Measurements from ENCODE around the gene ZNF688. TPM values are rescaled to one million over a fixed set of nuclear protein-coding genes. Genes with fewer than 3 reads are reported as not detected.
A peak's percentile ranks its signal among the peaks of the same experiment; 100 is the strongest.

The ZNF688 gene
- total and polyA plus RNA-seq, 9 donors = 7.0 to 14.6 (median 9.4) TPM

GRCh38 chr16:30557957-30558788 lies 13.3 kb downstream of the ZNF688 start, which contains the start of gene ZNF764:
Gene ZNF764, minus strand, starts transcription at chr16:30558374. Its CDS starts 192 bp downstream, at chr16:30558182.
- H3K27me3 ChIP-seq (ENCODE audit: control insufficient read depth, insufficient read depth, low read length) = no peaks in the 10 kb centered on the region
- peak; percentile 99 for DNase-seq
- peak within 1 kb of the TSS; percentile 97 for H3K27ac ChIP-seq (ENCODE audit: low read length)
- no peaks in the 10 kb centered on the region for H3K9me3 ChIP-seq (replicated peaks; ENCODE audit: control insufficient read depth, low read depth, low read length)
- peaks cover 28% of the 10 kb centered on the region for H3K36me3 ChIP-seq (ENCODE audit: control insufficient read depth, insufficient read depth, low read length)
- peak within 1 kb of the TSS; percentile 84 for H3K4me3 ChIP-seq (ENCODE audit: low read length)
- WGBS (ENCODE audit: insufficient coverage) = under 1% methylated on average over 70 of the region's 74 CpGs
- H3K4me1 ChIP-seq (ENCODE audit: control insufficient read depth, insufficient read depth, low read length) = peaks cover 19% of the 10 kb centered on the region

- no peaks in the 10 kb centered on the region for H3K9me3 ChIP-seq (replicated peaks; ENCODE audit: control insufficient read depth, low read depth, low read length)
- H3K36me3 ChIP-seq (ENCODE audit: control insufficient read depth, insufficient read depth, low read length) = peaks cover 30% of the 10 kb centered on the region
- H3K4me1 ChIP-seq (ENCODE audit: control insufficient read depth, insufficient read depth, low read length) = peaks cover 19% of the 10 kb centered on the region
- peak; percentile 51 for DNase-seq
- H3K27ac ChIP-seq (ENCODE audit: low read length) = peak overlapping the region; percentile 97
- WGBS (ENCODE audit: insufficient coverage) = 2% methylated on average over 17 of the region's 17 CpGs
- peak overlapping the region; percentile 84 for H3K4me3 ChIP-seq (ENCODE audit: low read length)
- no peaks in the 10 kb centered on the region for H3K27me3 ChIP-seq (ENCODE audit: control insufficient read depth, insufficient read depth, low read length)
Observed at GRCh38 chr16:30557707-30557956, 13.9 kb downstream of the ZNF688 start.

- H3K27me3 ChIP-seq (ENCODE audit: control insufficient read depth, insufficient read depth, low read length) = no peaks in the 10 kb centered on the region
- DNase-seq = no peak
- no peak overlapping the region for H3K4me3 ChIP-seq (ENCODE audit: low read length)
- 56% methylated on average over 10 of the region's 10 CpGs for WGBS (ENCODE audit: insufficient coverage)
- H3K27ac ChIP-seq (ENCODE audit: low read length) = no peak overlapping the region
- H3K4me1 ChIP-seq (ENCODE audit: control insufficient read depth, insufficient read depth, low read length) = peaks cover 16% of the 10 kb centered on the region
- peaks cover 30% of the 10 kb centered on the region for H3K36me3 ChIP-seq (ENCODE audit: control insufficient read depth, insufficient read depth, low read length)
- no peaks in the 10 kb centered on the region for H3K9me3 ChIP-seq (replicated peaks; ENCODE audit: control insufficient read depth, low read depth, low read length)
Observed at GRCh38 chr16:30556125-30556473, 15.4 kb downstream of the ZNF688 start.

GRCh38 chr16:30555315-30556124 lies 16.0 kb downstream of the ZNF688 start:
- no peak for DNase-seq
- Histone ChIP-seq H3K4me1 (ENCODE audit: control insufficient read depth, insufficient read depth, low read length) (peaks cover 16% of the 10 kb centered on the region), H3K9me3 (replicated peaks; ENCODE audit: control insufficient read depth, low read depth, low read length) (no peaks in the 10 kb centered on the region), H3K27me3 (ENCODE audit: control insufficient read depth, insufficient read depth, low read length) (no peaks in the 10 kb centered on the region), H3K27ac (ENCODE audit: low read length) (no peak overlapping the region), H3K36me3 (ENCODE audit: control insufficient read depth, insufficient read depth, low read length) (peaks cover 30% of the 10 kb centered on the region), H3K4me3 (ENCODE audit: low read length) (no peak overlapping the region)
- 94% methylated on average over 68 of the region's 69 CpGs for WGBS (ENCODE audit: insufficient coverage)

DNA sequence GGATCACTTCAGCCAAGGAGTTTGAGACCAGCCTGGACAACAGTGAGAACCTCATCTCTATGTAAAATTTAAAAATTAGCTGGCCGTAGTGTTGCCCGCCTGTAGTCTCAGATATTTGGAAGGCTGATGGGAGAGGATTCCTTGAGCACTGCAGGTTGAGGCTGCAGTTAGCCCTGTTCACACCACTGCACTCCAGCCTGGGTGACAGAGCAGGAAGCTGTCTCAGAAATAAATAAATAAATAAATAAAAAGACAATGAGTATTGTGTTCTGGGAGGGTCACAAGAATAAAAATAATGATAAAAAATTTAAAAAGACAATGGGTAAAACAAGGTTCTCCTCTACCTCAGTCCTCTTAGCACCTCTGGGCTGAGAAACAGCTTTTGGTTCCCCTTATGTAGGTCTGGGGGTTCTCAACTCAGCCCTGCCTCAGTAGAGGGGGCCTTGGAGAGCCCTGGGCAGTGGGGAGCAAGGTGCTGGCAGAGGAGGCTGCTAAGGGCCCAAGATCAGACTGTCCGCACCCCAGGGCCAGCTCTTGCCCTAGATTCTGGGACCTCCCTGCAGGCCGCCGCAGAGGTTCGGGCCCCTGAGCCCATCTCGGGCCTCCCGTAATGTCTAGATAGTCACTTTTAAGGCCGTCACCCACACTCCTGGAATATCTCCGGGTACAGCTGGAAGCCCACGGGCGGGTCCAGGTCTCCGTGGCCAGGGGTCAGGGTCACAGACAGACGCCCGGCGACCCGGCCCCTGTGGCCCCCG lies 16.8 kb downstream of the ZNF688 start:
- Histone ChIP-seq H3K27ac (ENCODE audit: low read length) (no peak overlapping the region), H3K4me3 (ENCODE audit: low read length) (no peak overlapping the region), H3K27me3 (ENCODE audit: control insufficient read depth, insufficient read depth, low read length) (no peaks in the 10 kb centered on the region), H3K4me1 (ENCODE audit: control insufficient read depth, insufficient read depth, low read length) (peaks cover 16% of the 10 kb centered on the region), H3K9me3 (replicated peaks; ENCODE audit: control insufficient read depth, low read depth, low read length) (no peaks in the 10 kb centered on the region), H3K36me3 (ENCODE audit: control insufficient read depth, insufficient read depth, low read length) (peaks cover 30% of the 10 kb centered on the region)
- 93% methylated on average over 16 of the region's 18 CpGs for WGBS (ENCODE audit: insufficient coverage)
- DNase-seq = no peak

DNA sequence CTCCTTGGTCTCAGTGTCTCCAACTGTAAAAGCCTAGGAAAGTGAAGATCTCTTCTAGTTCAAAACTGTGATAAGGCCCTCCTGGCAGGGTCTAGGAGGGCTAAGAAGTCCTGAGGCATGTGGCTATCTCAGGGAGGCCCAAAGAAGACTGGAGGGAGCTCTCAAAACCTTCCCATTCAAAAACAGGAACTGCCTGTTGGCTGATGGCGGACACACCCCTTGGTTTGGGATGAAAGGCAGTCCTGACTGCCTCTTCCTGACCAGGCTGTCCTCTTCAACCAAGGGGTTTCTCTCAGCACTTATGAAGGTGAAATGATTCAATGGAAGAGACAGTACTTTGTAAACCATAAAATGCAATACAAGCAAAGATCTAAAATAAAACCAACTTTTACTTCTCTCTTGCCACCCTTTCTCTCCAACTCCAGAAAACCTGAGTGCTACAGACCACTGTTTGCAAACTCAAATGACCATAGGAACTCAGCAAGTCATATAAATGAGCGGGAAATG lies 18.1 kb downstream of the ZNF688 start:
- peaks cover 12% of the 10 kb centered on the region for H3K4me1 ChIP-seq (ENCODE audit: control insufficient read depth, insufficient read depth, low read length)
- no peak overlapping the region for H3K27ac ChIP-seq (ENCODE audit: low read length)
- peaks cover 30% of the 10 kb centered on the region for H3K36me3 ChIP-seq (ENCODE audit: control insufficient read depth, insufficient read depth, low read length)
- H3K4me3 ChIP-seq (ENCODE audit: low read length) = no peak overlapping the region
- H3K27me3 ChIP-seq (ENCODE audit: control insufficient read depth, insufficient read depth, low read length) = no peaks in the 10 kb centered on the region
- H3K9me3 ChIP-seq (replicated peaks; ENCODE audit: control insufficient read depth, low read depth, low read length) = no peaks in the 10 kb centered on the region
- WGBS (ENCODE audit: insufficient coverage) = no CpG with 5 or more reads among the region's 2 CpGs
- no peak for DNase-seq

- Histone ChIP-seq H3K36me3 (ENCODE audit: control insufficient read depth, insufficient read depth, low read length) (peaks cover 30% of the 10 kb centered on the region), H3K4me3 (ENCODE audit: low read length) (no peak overlapping the region), H3K27me3 (ENCODE audit: control insufficient read depth, insufficient read depth, low read length) (no peaks in the 10 kb centered on the region), H3K9me3 (replicated peaks; ENCODE audit: control insufficient read depth, low read depth, low read length) (no peaks in the 10 kb centered on the region), H3K27ac (ENCODE audit: low read length) (no peak overlapping the region), H3K4me1 (ENCODE audit: control insufficient read depth, insufficient read depth, low read length) (peaks cover 12% of the 10 kb centered on the region)
- 69% methylated on average over 3 of the region's 4 CpGs for WGBS (ENCODE audit: insufficient coverage)
- DNase-seq = no peak
Observed at GRCh38 chr16:30552956-30553355, 18.6 kb downstream of the ZNF688 start.

DNA sequence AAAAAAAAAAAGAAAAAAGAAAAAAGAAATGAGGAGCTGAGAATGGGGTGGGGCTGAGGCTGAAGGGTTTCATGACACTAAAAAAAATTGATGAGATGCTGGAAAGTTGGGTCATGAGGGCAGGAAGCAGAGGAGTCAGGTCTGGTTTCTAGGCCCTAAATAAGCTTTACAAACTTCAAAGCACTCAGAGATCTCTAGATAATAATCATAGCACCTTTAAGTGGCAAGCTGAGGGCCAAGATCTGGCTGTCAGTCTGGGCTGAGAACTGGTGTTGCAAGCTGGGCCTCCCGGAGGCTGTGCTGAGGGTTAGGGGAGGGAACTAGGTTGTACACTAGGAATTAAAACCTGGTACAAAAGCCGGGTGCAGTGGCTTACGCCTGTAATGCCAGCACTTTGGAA lies 19.7 kb downstream of the ZNF688 start:
- WGBS (ENCODE audit: insufficient coverage) = 25% methylated on average over 1 of the region's 3 CpGs
- peaks cover 30% of the 10 kb centered on the region for H3K36me3 ChIP-seq (ENCODE audit: control insufficient read depth, insufficient read depth, low read length)
- DNase-seq = no peak
- H3K4me1 ChIP-seq (ENCODE audit: control insufficient read depth, insufficient read depth, low read length) = peaks cover 4% of the 10 kb centered on the region
- H3K27ac ChIP-seq (ENCODE audit: low read length) = no peak overlapping the region
- no peak overlapping the region for H3K4me3 ChIP-seq (ENCODE audit: low read length)
- no peaks in the 10 kb centered on the region for H3K9me3 ChIP-seq (replicated peaks; ENCODE audit: control insufficient read depth, low read depth, low read length)
- H3K27me3 ChIP-seq (ENCODE audit: control insufficient read depth, insufficient read depth, low read length) = no peaks in the 10 kb centered on the region

DNA sequence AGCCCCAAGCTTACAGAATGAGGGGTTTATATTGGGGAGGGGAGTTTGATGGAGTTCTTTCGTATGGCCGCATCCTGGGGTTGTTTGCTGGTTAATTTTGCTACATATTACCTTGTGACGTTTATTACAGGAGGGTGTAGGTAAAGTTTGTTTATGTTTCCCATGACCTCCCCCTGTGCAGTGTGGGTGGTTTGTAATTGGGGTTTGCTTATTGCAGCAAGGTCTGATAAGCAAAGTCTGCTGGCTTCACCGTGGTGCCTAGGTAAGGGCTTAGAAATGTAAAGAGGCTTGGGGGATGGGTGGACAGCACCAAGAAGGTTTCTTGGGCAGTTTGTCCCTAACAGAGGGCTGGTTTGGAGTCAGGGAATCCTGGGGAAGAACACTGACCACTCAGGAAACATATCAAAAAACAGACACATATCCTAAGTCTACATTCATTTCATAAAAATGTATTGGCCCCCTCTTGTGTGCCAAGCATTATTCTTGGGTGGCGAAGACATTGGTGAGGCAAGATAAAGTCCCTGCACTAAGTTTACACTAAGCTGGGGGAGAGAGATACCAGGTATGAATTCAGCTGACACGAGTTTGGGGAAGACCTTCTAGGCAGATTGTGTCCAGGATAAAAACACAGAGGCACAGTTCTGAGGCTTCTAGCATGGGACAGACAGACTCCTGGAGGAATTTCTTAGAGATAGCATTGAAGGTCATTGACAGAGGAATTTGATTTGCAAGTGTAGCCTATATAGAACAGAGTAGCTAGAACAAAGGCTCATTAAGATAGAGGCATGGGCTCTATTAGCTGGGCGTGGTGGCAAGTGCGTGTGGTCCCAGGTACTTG lies 22.9 kb downstream of the ZNF688 start:
- WGBS (ENCODE audit: insufficient coverage) = 73% methylated on average over 5 of the region's 8 CpGs
- peaks cover 3% of the 10 kb centered on the region for H3K36me3 ChIP-seq (ENCODE audit: control insufficient read depth, insufficient read depth, low read length)
- H3K9me3 ChIP-seq (replicated peaks; ENCODE audit: control insufficient read depth, low read depth, low read length) = no peaks in the 10 kb centered on the region
- no peak overlapping the region for H3K27ac ChIP-seq (ENCODE audit: low read length)
- no peak overlapping the region for H3K4me3 ChIP-seq (ENCODE audit: low read length)
- no peak for DNase-seq
- no peaks in the 10 kb centered on the region for H3K4me1 ChIP-seq (ENCODE audit: control insufficient read depth, insufficient read depth, low read length)
- peaks cover 3% of the 10 kb centered on the region for H3K27me3 ChIP-seq (ENCODE audit: control insufficient read depth, insufficient read depth, low read length)

Data from muscle of leg (tissue), 11 donors.